ENCODE data around the gene WIZ. TPM values are rescaled to one million over a fixed set of nuclear protein-coding genes. Genes with fewer than 3 reads are reported as not detected.

The WIZ gene
- total and polyA plus RNA-seq, 9 of the 15 experiments (the other 6 are each of a cell fraction or from before 2014, with no cell fraction given), result 0.06 to 37.5 (median 4.8) TPM

DNA sequence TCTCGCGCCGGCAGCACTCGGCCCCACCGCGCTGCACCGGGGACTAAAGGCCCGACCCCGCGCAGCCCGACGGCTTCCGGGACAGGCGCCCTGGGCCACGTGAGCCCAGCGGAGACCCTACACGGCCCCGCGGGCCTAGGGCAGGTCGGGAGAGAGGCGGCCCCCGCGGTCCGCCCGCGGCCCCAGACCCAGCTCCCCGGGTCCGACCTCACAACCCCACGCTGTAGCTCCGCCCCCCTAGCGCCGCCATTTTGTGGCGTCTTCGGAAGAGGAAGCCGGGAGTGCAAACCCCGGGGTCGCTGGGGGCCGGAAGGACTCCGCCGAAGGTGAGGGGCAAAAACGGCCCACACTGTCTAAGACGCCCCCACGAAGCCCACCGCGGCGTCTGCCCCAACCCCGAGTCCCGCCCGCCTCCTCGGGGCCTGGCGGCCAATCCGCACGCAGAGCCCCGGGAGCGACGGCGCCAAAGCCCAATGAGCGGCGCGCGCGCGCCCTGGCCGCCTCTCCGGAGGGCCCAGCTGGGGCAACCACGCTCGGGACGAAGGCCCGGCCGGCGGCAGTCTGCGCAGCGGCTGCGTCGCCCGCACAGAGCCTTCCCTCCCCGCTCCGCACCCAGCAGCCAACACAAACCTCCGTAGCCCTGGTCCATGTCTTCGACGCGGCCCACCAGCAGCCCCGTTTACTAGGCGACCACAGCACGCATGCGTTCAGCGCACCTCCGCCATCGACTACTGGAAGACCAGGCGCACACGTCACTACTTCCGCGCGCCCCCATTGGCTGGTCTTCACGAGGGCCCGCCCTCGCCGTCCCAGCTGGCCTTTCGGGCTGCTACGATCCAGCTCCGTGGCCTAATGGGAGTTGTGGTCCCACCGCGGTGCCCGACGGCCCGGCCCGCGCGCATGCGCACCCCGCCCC lies 70.4 kb downstream of the WIZ start, which contains the start of gene AKAP8 (continued):
- TF ChIP-seq, protein P1, sequence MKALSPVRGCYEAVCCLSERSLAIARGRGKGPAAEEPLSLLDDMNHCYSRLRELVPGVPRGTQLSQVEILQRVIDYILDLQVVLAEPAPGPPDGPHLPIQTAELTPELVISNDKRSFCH (CRISPR knock-in tag; IDR thresholded peaks at IDR 0.05), result no peak
- TF ChIP-seq, protein P1 (tag; IDR thresholded peaks at IDR 0.05), result peak; percentile 41; the same call in 1 of the 2 replicates
- TF ChIP-seq NR3C1 (CRISPR knock-in tag; IDR thresholded peaks at IDR 0.05), result 0 out of 2 replicates have a peak, but pooled peaks have one; percentile 41
- TF ChIP-seq CHD1 (IDR thresholded peaks at IDR 0.05; ENCODE audit: low read length), result no peak
- TF ChIP-seq, protein P2, sequence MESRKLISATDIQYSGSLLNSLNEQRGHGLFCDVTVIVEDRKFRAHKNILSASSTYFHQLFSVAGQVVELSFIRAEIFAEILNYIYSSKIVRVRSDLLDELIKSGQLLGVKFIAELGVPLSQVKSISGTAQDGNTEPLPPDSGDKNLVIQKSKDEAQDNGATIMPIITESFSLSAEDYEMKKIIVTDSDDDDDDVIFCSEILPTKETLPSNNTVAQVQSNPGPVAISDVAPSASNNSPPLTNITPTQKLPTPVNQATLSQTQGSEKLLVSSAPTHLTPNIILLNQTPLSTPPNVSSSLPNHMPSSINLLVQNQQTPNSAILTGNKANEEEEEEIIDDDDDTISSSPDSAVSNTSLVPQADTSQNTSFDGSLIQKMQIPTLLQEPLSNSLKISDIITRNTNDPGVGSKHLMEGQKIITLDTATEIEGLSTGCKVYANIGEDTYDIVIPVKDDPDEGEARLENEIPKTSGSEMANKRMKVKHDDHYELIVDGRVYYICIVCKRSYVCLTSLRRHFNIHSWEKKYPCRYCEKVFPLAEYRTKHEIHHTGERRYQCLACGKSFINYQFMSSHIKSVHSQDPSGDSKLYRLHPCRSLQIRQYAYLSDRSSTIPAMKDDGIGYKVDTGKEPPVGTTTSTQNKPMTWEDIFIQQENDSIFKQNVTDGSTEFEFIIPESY (CRISPR knock-in tag; IDR thresholded peaks at IDR 0.05), result peak; percentile 30; the same call in 1 of the 2 replicates
- no peak for TF ChIP-seq POLR3A (IDR thresholded peaks at IDR 0.05; ENCODE audit: borderline replicate concordance, extremely low read depth, insufficient read depth, insufficient read length)
- no peak for TF ChIP-seq MAFG (tag; conservative IDR thresholded peaks at IDR 0.05)
- no peak for TF ChIP-seq FOXA1 (IDR thresholded peaks at IDR 0.05; ENCODE audit: borderline replicate concordance)
- TF ChIP-seq ASH1L (IDR thresholded peaks at IDR 0.05; ENCODE audit: borderline replicate concordance, low read depth, partially characterized antibody), result peak; percentile 89
- peak; percentile 59; the same call in 1 of the 2 replicates for TF ChIP-seq CXXC5 (CRISPR knock-in tag; IDR thresholded peaks at IDR 0.05)
- TF ChIP-seq, protein P3, sequence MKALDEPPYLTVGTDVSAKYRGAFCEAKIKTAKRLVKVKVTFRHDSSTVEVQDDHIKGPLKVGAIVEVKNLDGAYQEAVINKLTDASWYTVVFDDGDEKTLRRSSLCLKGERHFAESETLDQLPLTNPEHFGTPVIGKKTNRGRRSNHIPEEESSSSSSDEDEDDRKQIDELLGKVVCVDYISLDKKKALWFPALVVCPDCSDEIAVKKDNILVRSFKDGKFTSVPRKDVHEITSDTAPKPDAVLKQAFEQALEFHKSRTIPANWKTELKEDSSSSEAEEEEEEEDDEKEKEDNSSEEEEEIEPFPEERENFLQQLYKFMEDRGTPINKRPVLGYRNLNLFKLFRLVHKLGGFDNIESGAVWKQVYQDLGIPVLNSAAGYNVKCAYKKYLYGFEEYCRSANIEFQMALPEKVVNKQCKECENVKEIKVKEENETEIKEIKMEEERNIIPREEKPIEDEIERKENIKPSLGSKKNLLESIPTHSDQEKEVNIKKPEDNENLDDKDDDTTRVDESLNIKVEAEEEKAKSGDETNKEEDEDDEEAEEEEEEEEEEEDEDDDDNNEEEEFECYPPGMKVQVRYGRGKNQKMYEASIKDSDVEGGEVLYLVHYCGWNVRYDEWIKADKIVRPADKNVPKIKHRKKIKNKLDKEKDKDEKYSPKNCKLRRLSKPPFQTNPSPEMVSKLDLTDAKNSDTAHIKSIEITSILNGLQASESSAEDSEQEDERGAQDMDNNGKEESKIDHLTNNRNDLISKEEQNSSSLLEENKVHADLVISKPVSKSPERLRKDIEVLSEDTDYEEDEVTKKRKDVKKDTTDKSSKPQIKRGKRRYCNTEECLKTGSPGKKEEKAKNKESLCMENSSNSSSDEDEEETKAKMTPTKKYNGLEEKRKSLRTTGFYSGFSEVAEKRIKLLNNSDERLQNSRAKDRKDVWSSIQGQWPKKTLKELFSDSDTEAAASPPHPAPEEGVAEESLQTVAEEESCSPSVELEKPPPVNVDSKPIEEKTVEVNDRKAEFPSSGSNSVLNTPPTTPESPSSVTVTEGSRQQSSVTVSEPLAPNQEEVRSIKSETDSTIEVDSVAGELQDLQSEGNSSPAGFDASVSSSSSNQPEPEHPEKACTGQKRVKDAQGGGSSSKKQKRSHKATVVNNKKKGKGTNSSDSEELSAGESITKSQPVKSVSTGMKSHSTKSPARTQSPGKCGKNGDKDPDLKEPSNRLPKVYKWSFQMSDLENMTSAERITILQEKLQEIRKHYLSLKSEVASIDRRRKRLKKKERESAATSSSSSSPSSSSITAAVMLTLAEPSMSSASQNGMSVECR (CRISPR knock-in tag; IDR thresholded peaks at IDR 0.05), result no peak; the same call in 1 of the 2 replicates
- 0 out of 2 replicates have a peak, but pooled peaks have one; percentile 19 for TF ChIP-seq FOSL1 (tag; conservative IDR thresholded peaks at IDR 0.05)
- TF ChIP-seq, protein P4, sequence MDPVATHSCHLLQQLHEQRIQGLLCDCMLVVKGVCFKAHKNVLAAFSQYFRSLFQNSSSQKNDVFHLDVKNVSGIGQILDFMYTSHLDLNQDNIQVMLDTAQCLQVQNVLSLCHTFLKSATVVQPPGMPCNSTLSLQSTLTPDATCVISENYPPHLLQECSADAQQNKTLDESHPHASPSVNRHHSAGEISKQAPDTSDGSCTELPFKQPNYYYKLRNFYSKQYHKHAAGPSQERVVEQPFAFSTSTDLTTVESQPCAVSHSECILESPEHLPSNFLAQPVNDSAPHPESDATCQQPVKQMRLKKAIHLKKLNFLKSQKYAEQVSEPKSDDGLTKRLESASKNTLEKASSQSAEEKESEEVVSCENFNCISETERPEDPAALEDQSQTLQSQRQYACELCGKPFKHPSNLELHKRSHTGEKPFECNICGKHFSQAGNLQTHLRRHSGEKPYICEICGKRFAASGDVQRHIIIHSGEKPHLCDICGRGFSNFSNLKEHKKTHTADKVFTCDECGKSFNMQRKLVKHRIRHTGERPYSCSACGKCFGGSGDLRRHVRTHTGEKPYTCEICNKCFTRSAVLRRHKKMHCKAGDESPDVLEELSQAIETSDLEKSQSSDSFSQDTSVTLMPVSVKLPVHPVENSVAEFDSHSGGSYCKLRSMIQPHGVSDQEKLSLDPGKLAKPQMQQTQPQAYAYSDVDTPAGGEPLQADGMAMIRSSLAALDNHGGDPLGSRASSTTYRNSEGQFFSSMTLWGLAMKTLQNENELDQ (CRISPR knock-in tag; IDR thresholded peaks at IDR 0.05; ENCODE audit: borderline replicate concordance), result no peak
- TF ChIP-seq SRF (CRISPR knock-in tag; IDR thresholded peaks at IDR 0.05), result peak in 1 of 2 experiments; percentile 9; a peak in 1 of 4 replicates

Measured in K562 (cell line).